SJCRH30 (cell line): ENCODE data around the gene TAMM41. TPM values are rescaled to one million over a fixed set of nuclear protein-coding genes. Genes with fewer than 3 reads are reported as not detected.
"Not testable (repeated sequence)": the region's sequence is repeated elsewhere in the genome, so short reads cannot be mapped to it uniquely, and the experiment has no call there.

Source experiments
- DNase-seq, 2 experiments: peaks; one replicate each; pipeline ENCODE4 v3.0.0-alpha.2; 2015 to 2020
- H3K27ac ChIP-seq: fragments of 250-450 bp; sonication (Bioruptor Pico); 2 replicates; pipeline ENCODE4 v1.5.1; 2020; ENCODE audit warnings: mild to moderate bottlenecking, moderate library complexity
- H3K27me3 ChIP-seq: fragments of 250-450 bp; sonication (Bioruptor Pico); 2 replicates; pipeline ENCODE4 v1.5.1; 2020; ENCODE audit warnings: mild to moderate bottlenecking, moderate library complexity
- H3K36me3 ChIP-seq: fragments of 250-450 bp; sonication (Bioruptor Pico); 2 replicates; pipeline ENCODE4 v1.5.1; 2020; ENCODE audit warnings: mild to moderate bottlenecking, moderate library complexity
- H3K4me1 ChIP-seq: fragments of 250-450 bp; sonication (Bioruptor Pico); 2 replicates; pipeline ENCODE4 v1.5.1; 2020; ENCODE audit warnings: mild to moderate bottlenecking, moderate library complexity
- H3K4me3 ChIP-seq: fragments of 250-450 bp; sonication (Bioruptor Pico); 2 replicates; pipeline ENCODE4 v1.5.1; 2020; ENCODE audit warnings: mild to moderate bottlenecking, moderate library complexity
- H3K9me3 ChIP-seq: fragments of 250-450 bp; sonication (Bioruptor Pico); replicated peaks from 2 replicates; pipeline ENCODE4 v1.5.1; 2020; ENCODE audit warnings: mild to moderate bottlenecking, moderate library complexity
- total RNA-seq: library from RNA; depleted of rRNA; stranded (reverse); fragments of >200 nt; shearing (Covaris generic); gene quantifications from 2 replicates; pipeline ENCODE4 v1.2.3, GENCODE V29; 2014; rRNA removed

TAMM41 gene
- total RNA-seq, 1 experiment from 2014 or later, result 16.2 TPM

DNA sequence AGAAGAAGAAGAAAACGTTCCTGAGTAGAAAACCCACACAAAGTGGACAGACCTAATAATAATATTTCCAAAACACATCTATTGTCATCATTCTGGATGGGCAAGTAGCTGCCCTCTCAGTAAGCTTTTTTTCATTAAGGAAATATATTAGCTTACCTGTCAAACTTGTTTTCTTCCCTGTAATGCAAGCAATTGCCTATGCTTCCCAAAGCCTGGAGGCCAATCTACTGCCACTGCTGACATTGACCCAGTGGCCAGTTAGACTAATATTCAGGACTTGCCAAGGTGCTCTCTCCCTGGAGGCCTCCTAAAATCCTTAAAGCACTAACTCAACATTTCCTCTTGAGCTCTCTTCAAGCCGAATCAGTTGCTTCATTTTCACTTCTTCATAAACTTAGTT, 86.7 kb downstream of the TAMM41 start:
- no peak overlapping the region for H3K4me3 ChIP-seq
- H3K36me3 ChIP-seq, result no peaks in the 10 kb centered on the region
- peaks cover 7% of the 10 kb centered on the region; the same call in 1 of the 2 replicates for H3K4me1 ChIP-seq
- no peak for DNase-seq
- H3K27me3 ChIP-seq, result 0 out of 2 replicates have a peak, but pooled peaks cover 19% of the 10 kb centered on the region
- H3K27ac ChIP-seq, result no peak overlapping the region
- H3K9me3 ChIP-seq, result no peaks in the 10 kb centered on the region

DNA sequence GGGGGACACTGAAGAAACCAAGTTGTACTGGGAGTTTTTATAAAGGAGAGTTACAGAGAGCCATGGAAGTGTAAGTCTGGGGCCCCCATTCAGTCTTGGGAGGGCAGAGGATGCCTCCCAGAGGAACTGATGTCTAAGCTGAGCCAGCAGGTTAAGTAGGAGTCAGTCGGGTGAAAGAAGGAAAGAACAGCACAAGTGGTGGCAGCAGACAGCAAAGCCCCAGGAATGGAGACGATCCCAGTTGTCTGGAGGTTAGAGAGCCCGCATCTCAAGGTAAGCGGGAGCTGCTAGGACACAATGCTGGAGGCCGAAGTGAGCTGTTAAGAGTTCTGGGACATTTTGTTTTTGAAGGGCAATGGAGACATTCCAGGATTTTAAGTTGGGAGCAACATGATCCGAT, 88.8 kb downstream of the TAMM41 start:
- 0 out of 2 replicates have a peak, but pooled peaks cover 19% of the 10 kb centered on the region for H3K27me3 ChIP-seq
- H3K36me3 ChIP-seq, result no peaks in the 10 kb centered on the region
- H3K9me3 ChIP-seq, result no peaks in the 10 kb centered on the region
- no peak overlapping the region for H3K4me3 ChIP-seq
- peaks cover 4% of the 10 kb centered on the region; the same call in 1 of the 2 replicates for H3K4me1 ChIP-seq
- no peak overlapping the region for H3K27ac ChIP-seq
- no peak for DNase-seq

DNA sequence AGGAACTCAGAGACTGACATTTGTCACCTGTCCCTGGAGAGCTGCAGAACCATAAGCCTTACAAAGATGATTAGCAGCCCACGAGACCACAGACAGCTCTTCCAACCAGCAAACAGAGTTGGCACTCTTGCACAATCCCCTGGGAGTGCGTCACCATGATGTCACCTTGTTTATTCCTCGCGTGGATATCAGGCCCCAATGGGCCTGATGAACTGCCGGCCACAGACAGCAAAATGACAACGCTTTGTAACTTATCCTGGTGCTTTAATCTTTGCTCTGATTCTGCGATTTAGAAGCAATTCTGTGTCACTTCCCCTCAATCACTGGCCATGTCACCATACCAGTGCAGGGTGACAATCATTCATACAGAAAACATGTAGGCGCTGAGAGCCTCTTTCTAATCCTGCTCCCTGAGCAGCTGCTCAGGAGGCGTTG, 89.2 kb downstream of the TAMM41 start:
- Histone ChIP-seq H3K27ac (no peak overlapping the region), H3K9me3 (no peaks in the 10 kb centered on the region), H3K4me1 (peaks cover 4% of the 10 kb centered on the region; the same call in 1 of the 2 replicates), H3K27me3 (0 out of 2 replicates have a peak, but pooled peaks cover 19% of the 10 kb centered on the region), H3K4me3 (no peak overlapping the region), H3K36me3 (no peaks in the 10 kb centered on the region)
- DNase-seq, result peak; percentile 48 to 67

DNA sequence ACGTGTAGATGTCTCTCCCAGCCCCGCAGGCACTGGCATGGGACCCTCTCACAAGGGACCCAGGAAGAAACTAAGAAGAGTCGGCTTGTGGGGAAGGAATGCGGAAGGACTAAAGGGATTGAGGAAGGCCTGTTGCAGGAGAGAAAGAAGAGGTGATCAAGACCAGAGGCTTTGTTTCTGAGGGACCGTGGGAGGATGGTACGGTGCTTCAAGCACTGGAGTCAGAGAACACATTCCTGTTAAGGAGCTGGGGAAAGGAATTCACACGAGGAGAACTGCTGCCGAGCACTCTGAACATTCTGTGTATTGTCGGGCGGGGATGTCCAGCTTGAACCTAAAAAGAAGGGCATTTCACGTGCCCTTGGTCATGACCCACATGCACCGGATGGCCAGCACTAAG, 91.4 kb downstream of the TAMM41 start:
- 0 out of 2 replicates have a peak, but pooled peaks cover 17% of the 10 kb centered on the region for H3K27me3 ChIP-seq
- peaks cover 4% of the 10 kb centered on the region; the same call in 1 of the 2 replicates for H3K4me1 ChIP-seq
- no peaks in the 10 kb centered on the region for H3K9me3 ChIP-seq
- H3K27ac ChIP-seq, result no peak overlapping the region
- H3K4me3 ChIP-seq, result no peak overlapping the region
- DNase-seq, result no peak
- H3K36me3 ChIP-seq, result no peaks in the 10 kb centered on the region

DNA sequence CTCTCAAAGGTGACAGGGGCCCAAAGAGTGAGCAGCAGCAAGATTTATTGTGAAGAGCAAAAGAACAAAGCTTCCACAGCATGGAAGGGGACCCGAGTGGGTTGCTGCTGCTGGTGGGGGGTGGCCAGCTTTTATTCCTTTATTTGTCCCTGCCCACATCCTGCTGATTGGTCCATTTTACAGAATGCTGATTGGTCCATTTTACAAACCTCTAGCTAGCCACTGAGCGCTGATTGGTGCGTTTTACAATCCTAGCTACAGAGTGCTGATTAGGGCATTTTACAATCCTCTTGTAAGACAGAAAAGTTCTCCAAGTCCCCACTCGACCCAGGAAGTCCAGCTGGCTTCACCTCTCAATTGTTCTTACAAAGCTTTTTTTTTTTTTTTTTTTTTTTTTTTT, 94.4 kb downstream of the TAMM41 start:
- H3K27me3 ChIP-seq, H3K36me3 ChIP-seq, H3K4me1 ChIP-seq, H3K4me3 ChIP-seq, H3K27ac ChIP-seq, H3K9me3 ChIP-seq, DNase-seq: not testable (repeated sequence)

DNA sequence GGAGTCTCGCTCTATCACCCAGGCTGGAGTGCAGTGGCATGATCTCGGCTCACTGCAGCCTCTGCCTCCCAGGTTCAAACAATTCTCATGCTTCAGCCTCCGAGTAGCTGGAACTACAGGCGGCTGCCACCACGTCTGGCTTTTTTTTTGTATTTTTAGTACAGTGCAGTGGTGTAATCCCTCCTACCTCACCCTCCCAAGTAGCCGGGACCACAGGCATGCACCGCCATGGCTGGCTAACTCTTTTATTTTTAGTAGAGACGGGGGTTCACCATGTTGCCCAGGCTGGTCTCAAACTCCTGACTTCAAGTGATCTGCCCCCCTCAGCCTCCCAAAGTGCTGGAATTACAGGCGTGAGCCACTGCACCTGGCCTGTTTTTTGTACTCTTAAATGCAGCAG, 98.4 kb downstream of the TAMM41 start:
- H3K4me1 ChIP-seq, H3K36me3 ChIP-seq, H3K27ac ChIP-seq, H3K9me3 ChIP-seq, DNase-seq, H3K27me3 ChIP-seq, H3K4me3 ChIP-seq: not testable (repeated sequence)

Other genes starting within 250 kb of the TAMM41 start
- 49.3 and 52.7 TPM in 2 replicates for gene VGLL4, start 203.0 kb downstream of the TAMM41 start, total RNA-seq
- not detected in 2 replicates for gene SYN2, start 157.5 kb upstream of the TAMM41 start, total RNA-seq